Measurements from ENCODE around the gene RAD51B.
A peak's percentile ranks its signal among the peaks of the same experiment; 100 is the strongest.

RAD51B gene

DNA sequence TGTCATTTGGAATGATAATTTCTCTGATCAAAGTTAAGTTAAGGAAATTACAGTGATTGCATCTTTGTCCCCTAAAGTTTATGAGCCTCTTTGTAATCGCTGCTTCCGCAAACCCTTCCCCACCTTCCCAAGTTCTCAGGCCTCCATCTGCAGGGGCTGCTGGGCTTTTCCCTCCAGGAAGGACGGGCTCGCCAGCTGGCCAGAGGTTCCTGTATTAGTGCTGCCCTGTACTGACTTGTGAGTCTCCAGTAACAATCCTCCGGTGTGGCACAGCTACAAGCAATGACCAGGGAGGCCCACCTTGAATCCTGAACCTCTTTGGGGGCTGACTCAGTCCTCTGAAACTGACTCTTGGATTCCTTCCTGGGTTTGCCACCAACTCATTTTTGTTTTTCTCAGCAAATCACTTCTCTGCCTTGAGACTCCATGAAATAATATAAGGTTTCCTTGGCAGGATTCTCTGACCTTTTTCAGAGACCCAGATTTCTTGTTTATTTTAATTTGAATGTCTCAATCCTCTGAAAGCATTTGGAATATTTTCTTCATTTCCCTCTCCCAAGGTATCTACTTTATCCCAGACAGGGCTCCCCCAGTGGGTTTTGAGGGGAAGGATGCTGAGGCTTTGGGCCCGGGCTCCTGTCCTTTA is 574.7 kb downstream of the RAD51B start:
- Mint-ChIP-seq H3K9me3 (no peaks in the 10 kb centered on the region), H3K27me3 (no peaks in the 10 kb centered on the region), H3K27ac (no peak overlapping the region), H3K4me3 (no peak overlapping the region), H3K36me3 (ENCODE audit: low read depth) (no peaks in the 10 kb centered on the region), H3K4me1 (ENCODE audit: low read depth) (peaks cover 42% of the 10 kb centered on the region)

DNA sequence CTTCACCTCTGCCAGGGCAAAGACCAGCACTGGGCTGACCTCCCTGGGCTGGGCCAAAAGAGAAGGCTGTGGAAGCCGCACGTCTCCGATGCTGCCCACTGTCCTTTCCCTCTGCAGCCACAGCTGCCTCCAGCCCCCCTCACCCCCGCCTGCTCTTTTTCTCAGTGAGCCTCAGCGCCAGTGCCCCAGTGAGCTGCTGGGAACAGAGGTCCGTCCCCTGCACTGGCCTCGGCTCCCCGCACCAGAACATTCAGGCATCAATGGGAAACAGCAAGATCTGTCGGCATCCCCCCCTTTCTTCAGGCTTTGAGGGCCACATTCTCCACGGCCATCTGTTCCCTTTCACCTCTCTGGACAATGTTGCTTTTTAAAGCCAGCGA is 575.2 kb downstream of the RAD51B start:
- Mint-ChIP-seq H3K4me1 (ENCODE audit: low read depth) (peaks cover 43% of the 10 kb centered on the region), H3K36me3 (ENCODE audit: low read depth) (no peaks in the 10 kb centered on the region), H3K27ac (no peak overlapping the region), H3K9me3 (no peaks in the 10 kb centered on the region), H3K27me3 (no peaks in the 10 kb centered on the region), H3K4me3 (no peak overlapping the region)

DNA sequence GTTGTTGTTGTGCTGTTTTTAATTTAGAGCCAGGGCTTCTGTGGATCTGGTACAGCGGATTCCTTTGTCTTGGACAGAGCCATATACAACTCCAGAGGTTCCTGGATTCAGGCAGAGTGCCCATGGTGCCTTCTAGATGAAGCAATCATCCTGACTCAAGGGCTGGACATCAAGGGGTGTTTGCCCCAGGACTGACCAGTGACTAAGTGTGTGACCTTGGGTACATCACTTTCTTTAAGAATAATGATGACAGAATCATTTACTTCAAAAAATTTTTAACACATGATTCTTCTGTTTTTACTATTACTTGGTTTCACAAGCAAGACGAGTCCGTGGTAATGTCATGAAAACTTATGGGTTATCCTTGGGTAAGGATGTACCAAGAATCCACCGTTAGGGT is 576.0 kb downstream of the RAD51B start:
- Mint-ChIP-seq H3K27me3 (no peaks in the 10 kb centered on the region), H3K4me1 (ENCODE audit: low read depth) (peaks cover 51% of the 10 kb centered on the region), H3K9me3 (no peaks in the 10 kb centered on the region), H3K4me3 (no peak overlapping the region), H3K27ac (no peak overlapping the region), H3K36me3 (ENCODE audit: low read depth) (no peaks in the 10 kb centered on the region)

DNA sequence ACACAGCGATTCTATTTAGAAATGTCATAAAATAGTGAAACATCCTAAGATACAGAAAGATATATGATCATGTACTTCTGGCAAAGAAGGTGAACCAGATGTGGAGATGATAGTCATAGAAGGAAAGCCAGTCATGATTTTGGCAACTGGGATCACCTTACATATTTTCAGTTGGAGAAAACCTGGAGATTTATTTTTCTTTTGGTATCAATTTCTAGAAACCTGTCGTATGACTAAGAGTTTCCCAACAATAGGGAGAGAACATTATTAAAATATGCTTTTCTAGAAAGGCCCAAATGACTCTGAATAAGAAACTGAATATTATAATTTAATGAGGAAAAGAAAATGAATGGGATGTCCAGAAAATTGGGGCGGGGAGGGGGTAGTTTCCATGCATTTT is 576.9 kb downstream of the RAD51B start:
- Mint-ChIP-seq H3K4me3 (no peak overlapping the region), H3K36me3 (ENCODE audit: low read depth) (no peaks in the 10 kb centered on the region), H3K27ac (no peak overlapping the region), H3K4me1 (ENCODE audit: low read depth) (peaks cover 59% of the 10 kb centered on the region), H3K27me3 (no peaks in the 10 kb centered on the region), H3K9me3 (no peaks in the 10 kb centered on the region)

DNA sequence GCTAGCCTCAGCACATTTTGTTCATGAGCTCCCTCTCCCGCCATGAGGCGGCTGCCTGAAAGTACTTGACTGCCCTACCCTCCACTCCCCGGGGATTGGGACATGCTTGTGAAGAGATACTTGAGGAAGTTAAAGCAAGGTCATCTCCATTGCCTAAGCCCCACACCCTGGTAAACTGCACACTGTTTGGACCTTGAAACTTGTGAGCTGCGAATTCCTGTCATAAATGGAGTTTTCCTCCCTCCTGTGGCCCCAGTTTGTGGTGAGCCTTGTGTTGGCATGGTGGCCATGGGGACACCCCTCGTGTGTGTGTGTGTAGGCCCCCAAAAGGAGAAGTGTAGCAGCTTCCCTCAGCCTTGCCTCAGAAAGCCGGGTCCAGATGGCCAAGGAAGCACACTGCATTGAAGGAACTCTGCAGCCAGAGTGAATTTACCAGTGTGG is 577.8 kb downstream of the RAD51B start:
- Mint-ChIP-seq H3K36me3 (ENCODE audit: low read depth) (no peaks in the 10 kb centered on the region), H3K27ac (peak overlapping the region; percentile 10), H3K4me1 (ENCODE audit: low read depth) (peaks cover 68% of the 10 kb centered on the region)

DNA sequence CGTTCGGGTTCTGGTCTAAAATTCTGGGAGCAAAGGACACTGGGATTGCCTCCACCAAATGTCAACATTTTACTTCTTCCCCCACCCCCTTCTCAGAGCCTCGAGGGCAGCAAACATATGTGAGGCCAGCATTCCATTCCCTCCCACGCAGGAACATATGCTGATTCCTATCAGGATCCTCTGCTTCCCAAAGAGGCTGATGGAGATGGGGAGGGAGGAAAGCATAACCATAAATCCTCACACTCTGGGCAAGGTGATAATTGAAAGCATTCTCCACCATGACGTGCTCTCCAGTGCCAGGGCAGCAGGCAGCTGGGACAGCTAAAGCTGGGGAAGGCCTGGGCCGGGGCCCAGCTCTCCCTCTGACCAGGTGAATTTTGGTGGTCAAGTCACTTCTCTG is 578.2 kb downstream of the RAD51B start:
- Mint-ChIP-seq H3K4me3 (no peak overlapping the region), H3K4me1 (ENCODE audit: low read depth) (peaks cover 67% of the 10 kb centered on the region), H3K9me3 (no peaks in the 10 kb centered on the region), H3K27me3 (no peaks in the 10 kb centered on the region), H3K27ac (no peak overlapping the region), H3K36me3 (ENCODE audit: low read depth) (no peaks in the 10 kb centered on the region)

More for the DNA sequence above, 577.8 kb downstream of the RAD51B start:
- H3K9me3 Mint-ChIP-seq, result no peaks in the 10 kb centered on the region
- H3K27me3 Mint-ChIP-seq, result no peaks in the 10 kb centered on the region
- no peak overlapping the region for H3K4me3 Mint-ChIP-seq

DNA sequence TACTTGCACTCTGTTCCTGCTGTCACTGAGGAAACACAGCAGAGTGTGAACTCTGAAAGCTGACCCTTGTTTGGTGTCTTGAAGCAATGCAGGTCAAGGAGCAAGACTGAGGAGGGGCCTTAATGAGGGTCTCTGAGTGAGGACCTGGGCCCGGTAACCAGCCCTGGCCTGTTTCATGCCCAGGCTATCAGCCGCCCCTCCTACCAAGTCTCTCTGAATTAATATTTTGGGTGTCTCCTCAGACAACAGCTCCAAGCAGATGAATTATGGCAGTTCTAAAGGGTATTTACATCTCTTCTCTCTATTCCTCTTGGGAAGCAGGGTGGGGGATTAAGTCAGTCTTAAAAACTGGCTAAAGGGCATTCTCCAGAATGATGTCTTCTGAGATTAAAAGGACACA is 578.8 kb downstream of the RAD51B start:
- Mint-ChIP-seq H3K4me3 (no peak overlapping the region), H3K27me3 (no peaks in the 10 kb centered on the region), H3K36me3 (ENCODE audit: low read depth) (no peaks in the 10 kb centered on the region)

DNA sequence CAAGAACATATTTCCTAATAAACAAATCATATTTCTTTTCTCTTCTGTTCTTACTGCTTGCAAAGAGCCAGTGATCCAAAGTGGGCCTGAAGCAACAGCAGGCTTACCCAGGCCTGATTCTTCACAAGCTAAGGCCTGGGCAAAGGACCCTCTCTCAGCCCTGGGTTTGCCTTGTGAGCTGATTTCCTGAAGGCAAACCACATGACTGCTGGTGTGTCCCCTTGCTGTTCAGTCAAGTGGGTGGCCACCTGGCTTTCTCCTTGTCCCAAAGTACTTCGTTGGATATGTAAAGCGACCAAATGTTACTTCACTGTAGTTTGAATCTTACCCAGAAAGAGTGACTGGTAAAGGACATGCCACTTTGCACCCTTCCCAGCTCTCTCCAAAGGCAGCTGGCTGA is 580.4 kb downstream of the RAD51B start:
- Mint-ChIP-seq H3K9me3 (no peaks in the 10 kb centered on the region), H3K4me3 (no peak overlapping the region), H3K27me3 (no peaks in the 10 kb centered on the region), H3K36me3 (ENCODE audit: low read depth) (no peaks in the 10 kb centered on the region), H3K27ac (peak overlapping the region; percentile 43), H3K4me1 (ENCODE audit: low read depth) (peaks cover 70% of the 10 kb centered on the region)

More for the DNA sequence above, 578.8 kb downstream of the RAD51B start:
- no peaks in the 10 kb centered on the region for H3K9me3 Mint-ChIP-seq
- H3K4me1 Mint-ChIP-seq (ENCODE audit: low read depth), result peaks cover 66% of the 10 kb centered on the region
- no peak overlapping the region for H3K27ac Mint-ChIP-seq

DNA sequence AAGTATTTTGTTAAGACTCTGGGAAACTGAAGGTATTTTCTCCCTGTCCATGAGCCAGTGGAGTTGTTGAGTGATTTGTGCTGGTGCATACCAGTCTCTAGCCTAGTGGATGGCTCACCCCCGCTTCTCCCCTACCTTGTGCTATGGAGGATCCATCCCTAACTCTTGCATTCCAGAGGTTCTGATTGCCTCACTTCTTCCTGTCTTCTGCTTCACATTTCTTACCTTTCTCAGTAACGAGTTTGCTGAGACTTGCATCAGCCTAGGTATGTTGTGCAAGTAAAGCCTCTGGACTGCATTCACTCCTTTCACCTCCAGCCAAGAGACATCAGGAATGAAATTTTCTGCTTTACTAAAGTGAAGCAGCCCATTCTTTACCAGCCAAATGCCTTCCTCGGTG is 581.7 kb downstream of the RAD51B start:
- H3K4me1 Mint-ChIP-seq (ENCODE audit: low read depth), result peaks cover 81% of the 10 kb centered on the region
- H3K9me3 Mint-ChIP-seq, result no peaks in the 10 kb centered on the region
- no peaks in the 10 kb centered on the region for H3K27me3 Mint-ChIP-seq
- no peak overlapping the region for H3K4me3 Mint-ChIP-seq
- H3K36me3 Mint-ChIP-seq (ENCODE audit: low read depth), result no peaks in the 10 kb centered on the region
- peak overlapping the region; percentile 86 for H3K27ac Mint-ChIP-seq

DNA sequence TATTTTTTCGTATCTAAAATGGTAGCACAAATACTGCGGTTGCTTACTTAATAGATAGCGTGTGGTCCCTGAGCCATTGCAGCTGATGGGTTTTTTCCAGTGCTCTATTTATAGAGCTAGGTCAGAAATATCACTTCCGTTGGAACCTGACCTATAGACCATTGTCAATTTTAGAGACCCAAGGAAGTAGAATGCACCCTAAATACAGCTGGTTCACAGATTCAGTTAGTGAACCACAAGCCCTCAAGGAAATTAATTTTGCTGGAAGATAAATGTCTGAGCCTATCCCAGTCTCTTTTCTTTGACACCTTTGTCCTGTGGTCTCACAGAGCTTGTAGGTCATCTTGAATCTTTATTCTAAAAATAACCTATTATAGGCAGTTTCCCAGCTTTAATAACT is 582.3 kb downstream of the RAD51B start:
- peak overlapping the region; percentile 86 for H3K27ac Mint-ChIP-seq
- H3K36me3 Mint-ChIP-seq (ENCODE audit: low read depth), result no peaks in the 10 kb centered on the region
- no peaks in the 10 kb centered on the region for H3K9me3 Mint-ChIP-seq
- no peaks in the 10 kb centered on the region for H3K27me3 Mint-ChIP-seq
- H3K4me3 Mint-ChIP-seq, result no peak overlapping the region
- peaks cover 80% of the 10 kb centered on the region for H3K4me1 Mint-ChIP-seq (ENCODE audit: low read depth)

DNA sequence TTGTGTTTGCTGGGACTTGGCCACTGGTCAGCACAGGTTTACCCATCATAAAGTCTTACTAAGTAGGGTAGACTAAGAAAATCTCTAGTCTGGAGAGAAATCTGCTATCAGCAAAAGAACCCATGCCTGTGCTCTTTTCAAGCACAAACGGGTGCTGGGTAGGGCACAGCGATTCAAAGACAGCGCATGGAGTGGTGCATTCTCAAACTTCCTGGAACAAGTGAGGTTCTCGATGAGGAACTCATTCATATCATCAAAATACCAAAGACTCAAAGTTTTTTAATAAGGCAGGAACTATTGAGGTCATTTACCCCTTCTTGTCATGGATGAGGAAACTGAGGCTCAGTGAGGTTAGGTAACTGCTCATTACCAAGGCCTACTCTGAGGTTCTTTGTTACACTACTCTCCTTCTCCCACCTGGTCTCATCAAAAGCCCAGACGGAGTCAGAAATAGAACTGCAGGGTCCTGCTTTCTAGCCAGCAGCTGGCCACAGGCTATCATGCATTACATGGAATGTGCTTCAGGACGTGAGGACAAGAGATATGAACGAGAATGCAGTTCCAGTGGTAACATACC is 583.0 kb downstream of the RAD51B start:
- Mint-ChIP-seq H3K4me3 (no peak overlapping the region), H3K27ac (peak overlapping the region; percentile 86), H3K27me3 (no peaks in the 10 kb centered on the region), H3K36me3 (ENCODE audit: low read depth) (no peaks in the 10 kb centered on the region), H3K9me3 (no peaks in the 10 kb centered on the region), H3K4me1 (ENCODE audit: low read depth) (peaks cover 76% of the 10 kb centered on the region)

DNA sequence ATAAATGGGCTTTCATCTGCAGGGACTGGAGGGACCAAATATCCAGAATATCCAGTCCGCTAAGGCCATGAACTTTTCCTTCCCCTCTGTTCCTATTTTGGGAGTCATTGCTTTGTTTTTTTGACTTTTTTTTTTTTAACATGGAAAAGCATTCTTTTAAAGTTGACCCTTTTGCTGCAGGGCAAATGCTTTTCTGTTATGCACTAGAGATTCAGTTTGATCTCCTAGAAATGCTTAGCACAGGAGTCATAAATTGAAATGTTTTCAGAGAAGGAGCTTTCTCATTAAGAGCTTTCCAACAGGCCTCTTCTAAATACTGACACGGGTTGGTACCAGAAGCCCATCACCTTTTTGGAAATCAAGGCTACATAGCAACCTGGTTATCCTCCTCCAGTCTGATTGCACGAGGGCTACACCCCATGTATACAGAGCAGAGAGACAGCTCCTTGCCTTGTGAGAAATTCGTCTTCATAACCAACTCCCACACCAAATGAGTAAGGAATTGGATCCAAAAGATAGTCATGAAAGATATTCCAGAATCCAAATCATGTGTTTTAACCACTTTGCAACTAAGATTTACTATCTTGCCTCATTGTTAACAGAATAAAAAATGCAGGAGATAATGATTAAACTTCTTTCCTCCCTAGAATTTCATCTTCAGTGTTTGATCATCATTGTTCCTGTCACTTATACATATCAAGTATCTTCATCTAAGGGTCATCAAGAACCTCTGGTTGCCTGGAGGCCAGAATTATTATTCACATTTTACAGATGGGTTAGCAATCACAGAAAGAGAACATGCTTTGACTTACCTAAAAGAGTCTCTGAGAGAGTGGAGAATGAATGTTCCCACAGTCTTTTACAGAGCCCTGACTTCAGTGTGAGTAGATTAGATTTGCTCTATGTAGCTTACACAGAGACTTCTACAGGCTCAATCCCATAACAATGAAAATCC is 583.9 kb downstream of the RAD51B start:
- no peaks in the 10 kb centered on the region for H3K27me3 Mint-ChIP-seq
- H3K4me1 Mint-ChIP-seq (ENCODE audit: low read depth), result peaks cover 77% of the 10 kb centered on the region
- H3K9me3 Mint-ChIP-seq, result no peaks in the 10 kb centered on the region
- H3K27ac Mint-ChIP-seq, result peak overlapping the region; percentile 47
- no peaks in the 10 kb centered on the region for H3K36me3 Mint-ChIP-seq (ENCODE audit: low read depth)
- H3K4me3 Mint-ChIP-seq, result peak overlapping the region; percentile 14

DNA sequence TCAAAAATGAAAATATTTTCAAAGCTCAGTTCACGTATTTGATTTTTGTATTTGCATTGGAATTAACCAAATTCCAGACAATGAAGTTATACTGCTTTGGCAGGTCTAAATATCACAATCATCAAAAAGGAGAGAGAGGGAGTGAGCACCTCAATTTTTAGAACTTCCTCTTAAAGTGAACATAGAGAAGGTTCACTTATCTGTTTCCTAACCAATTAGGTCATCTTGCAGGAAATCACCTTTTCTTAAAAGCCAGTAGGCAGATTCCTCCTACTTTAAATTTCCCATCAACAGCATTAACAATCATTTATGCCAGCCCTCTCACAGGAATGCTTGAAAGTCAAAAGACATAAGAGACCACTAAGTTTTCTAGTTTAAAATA is 584.6 kb downstream of the RAD51B start:
- Mint-ChIP-seq H3K9me3 (no peaks in the 10 kb centered on the region), H3K27me3 (no peaks in the 10 kb centered on the region), H3K4me1 (ENCODE audit: low read depth) (peaks cover 78% of the 10 kb centered on the region), H3K27ac (peak overlapping the region; percentile 76), H3K4me3 (peak overlapping the region; percentile 14), H3K36me3 (ENCODE audit: low read depth) (no peaks in the 10 kb centered on the region)

DNA sequence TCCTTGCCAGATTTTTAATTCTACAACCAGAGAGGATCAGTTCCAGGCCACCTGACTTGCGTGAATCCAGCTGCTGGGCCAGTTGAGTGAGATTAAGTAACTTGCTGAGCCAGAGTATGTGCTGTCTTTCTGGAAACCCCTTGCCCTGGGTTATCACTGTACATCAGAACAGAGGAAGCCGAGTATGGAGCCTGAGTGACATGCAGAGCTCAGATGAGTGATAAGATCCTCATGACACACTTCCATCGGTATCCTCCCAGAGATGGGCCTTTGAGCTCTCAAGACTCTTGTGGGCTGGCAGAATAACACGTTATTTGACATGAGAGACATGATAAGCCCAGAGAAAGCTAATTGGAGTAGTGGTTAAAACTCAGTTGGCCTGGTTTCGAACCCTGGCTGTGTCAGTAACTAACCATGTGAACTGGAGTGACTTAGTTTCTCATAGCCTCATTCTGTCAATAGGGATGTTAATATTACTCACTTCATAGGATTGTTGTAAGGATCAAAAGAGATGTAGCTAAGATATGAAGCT is 585.1 kb downstream of the RAD51B start:
- Mint-ChIP-seq H3K4me3 (no peak overlapping the region), H3K9me3 (no peaks in the 10 kb centered on the region), H3K27ac (peak overlapping the region; percentile 76), H3K4me1 (ENCODE audit: low read depth) (peaks cover 83% of the 10 kb centered on the region), H3K27me3 (no peaks in the 10 kb centered on the region), H3K36me3 (ENCODE audit: low read depth) (no peaks in the 10 kb centered on the region)

DNA sequence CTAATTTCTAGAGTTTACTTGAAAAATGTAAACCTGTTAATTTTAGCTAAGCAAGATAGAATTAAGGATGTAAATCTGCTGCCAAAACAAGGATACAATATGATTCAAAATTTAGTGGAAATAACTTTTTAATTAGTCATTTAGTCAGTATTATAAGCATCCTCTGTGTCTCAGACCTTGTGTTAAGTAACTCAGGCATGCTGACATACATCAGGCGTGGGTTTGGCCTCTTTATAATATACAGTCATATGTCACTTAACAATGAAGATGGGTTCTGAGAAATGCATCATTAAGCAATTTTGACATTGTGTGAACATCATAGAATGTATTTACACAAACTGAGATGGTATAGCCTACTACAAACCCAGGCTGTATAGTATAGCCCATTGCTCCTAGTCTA is 586.4 kb downstream of the RAD51B start:
- Mint-ChIP-seq H3K4me1 (ENCODE audit: low read depth) (peaks cover 75% of the 10 kb centered on the region), H3K27me3 (no peaks in the 10 kb centered on the region), H3K27ac (no peak overlapping the region), H3K36me3 (ENCODE audit: low read depth) (no peaks in the 10 kb centered on the region), H3K4me3 (no peak overlapping the region), H3K9me3 (no peaks in the 10 kb centered on the region)

Measured in stimulated activated naive CD8-positive, alpha-beta T cell treated with anti-CD3 and anti-CD28 coated beads, Interleukin-15, Interleukin-2, amounts not matched to agents 100 ng/mL and 50 ng/mL, for 24 hours (primary cell).